Measurements from ENCODE around the gene TNFSF13B.

DNA sequence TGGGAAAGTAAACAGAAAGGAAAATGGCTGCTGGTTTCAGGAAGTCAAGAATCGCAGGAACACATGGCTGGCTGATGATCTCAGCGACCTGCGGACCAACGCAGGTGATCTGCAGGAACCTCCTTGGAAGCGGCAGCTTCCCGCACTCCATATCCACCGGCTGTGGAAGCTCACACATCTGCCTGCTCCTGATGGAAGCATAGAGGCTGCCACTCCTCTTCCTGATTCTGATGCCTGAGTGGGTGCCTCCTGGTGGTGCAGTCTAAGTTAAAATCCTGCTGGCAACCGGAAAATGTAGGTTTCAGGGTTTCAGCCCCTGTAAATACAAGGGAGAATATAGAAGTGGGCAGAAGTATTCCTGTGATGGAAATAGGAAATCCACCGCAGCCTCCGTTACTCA is 75.5 kb downstream of the TNFSF13B start:
- TF ChIP-seq, protein P1, sequence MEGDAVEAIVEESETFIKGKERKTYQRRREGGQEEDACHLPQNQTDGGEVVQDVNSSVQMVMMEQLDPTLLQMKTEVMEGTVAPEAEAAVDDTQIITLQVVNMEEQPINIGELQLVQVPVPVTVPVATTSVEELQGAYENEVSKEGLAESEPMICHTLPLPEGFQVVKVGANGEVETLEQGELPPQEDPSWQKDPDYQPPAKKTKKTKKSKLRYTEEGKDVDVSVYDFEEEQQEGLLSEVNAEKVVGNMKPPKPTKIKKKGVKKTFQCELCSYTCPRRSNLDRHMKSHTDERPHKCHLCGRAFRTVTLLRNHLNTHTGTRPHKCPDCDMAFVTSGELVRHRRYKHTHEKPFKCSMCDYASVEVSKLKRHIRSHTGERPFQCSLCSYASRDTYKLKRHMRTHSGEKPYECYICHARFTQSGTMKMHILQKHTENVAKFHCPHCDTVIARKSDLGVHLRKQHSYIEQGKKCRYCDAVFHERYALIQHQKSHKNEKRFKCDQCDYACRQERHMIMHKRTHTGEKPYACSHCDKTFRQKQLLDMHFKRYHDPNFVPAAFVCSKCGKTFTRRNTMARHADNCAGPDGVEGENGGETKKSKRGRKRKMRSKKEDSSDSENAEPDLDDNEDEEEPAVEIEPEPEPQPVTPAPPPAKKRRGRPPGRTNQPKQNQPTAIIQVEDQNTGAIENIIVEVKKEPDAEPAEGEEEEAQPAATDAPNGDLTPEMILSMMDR (IDR thresholded peaks at IDR 0.05): no peak
- no peak for TF ChIP-seq EZH2 (IDR thresholded peaks at IDR 0.05; ENCODE audit: borderline replicate concordance, insufficient read depth, low read depth, low read length, poor library complexity, severe bottlenecking)
